K562 (cell line): ENCODE measurements around the gene ADGRB2. TPM values are rescaled to one million over a fixed set of nuclear protein-coding genes. Genes with fewer than 3 reads are reported as not detected.

Experiments
- DEAF1 ChIP-seq: fragments of 450-650 bp; formaldehyde crosslinking; IDR thresholded peaks from 2 replicates; pipeline ENCODE4 v1.4.0; 2020; ENCODE audit warnings: mild to moderate bottlenecking, moderate library complexity
- PHF8 ChIP-seq: fragments of 200-600 bp; sonication (generic); IDR thresholded peaks from 2 replicates; pipeline ENCODE4 v1.6.1; 2012; ENCODE audit warnings: mixed run types, mild to moderate bottlenecking, inconsistent platforms, low read length, moderate library complexity, borderline replicate concordance
- RREB1 ChIP-seq: fragments of 250-450 bp; sonication (Bioruptor Pico); IDR thresholded peaks from 2 replicates; pipeline ENCODE4 v1.4.0; 2020
- ZNF584 ChIP-seq: fragments of 200-800 bp; sonication (Bioruptor generic); IDR thresholded peaks from 2 replicates; pipeline ENCODE4 v1.6.1; 2016; ENCODE audit warnings: low read depth, mild to moderate bottlenecking, missing genetic modification characterization, missing compliant biosample characterization
- polyA plus RNA-seq, 8 experiments: library from polyadenylated mRNA; depleted of rRNA in 4 of 8; stranded (reverse) in 5 of 8; unstranded in 3 of 8; fragments of >200 nt; fragmentation: Nextera tagmentation in 2 of 8; fragmentation: Illumina TruSeq in 1 of 8; extraction: Ambion mirVana in 2 of 8; extraction: Trizol in 1 of 8; gene quantifications; 2 replicates each; pipeline versions ENCODE4 v1.2.1 to v1.2.3, GENCODE V29; 2011 to 2014; ENCODE audit warnings: inconsistent platforms in 1 of 8, missing spikeins in 1 of 8
- total RNA-seq, 7 experiments: library from RNA; depleted of rRNA in 6 of 7; stranded (reverse); fragments of >200 nt in 6 of 7; fragmentation: Illumina TruSeq in 2 of 7; extraction: Trizol in 2 of 7; gene quantifications; 2 replicates each; pipeline versions ENCODE4 v1.2.1 to v1.2.3, GENCODE V29; 2011 to 2021; ENCODE audit warnings: low replicate concordance in 1 of 7
- TF ChIP-seq, protein P1 (sequence below): fragments of 450-650 bp; IDR thresholded peaks from 2 replicates; pipeline ENCODE4 v1.7.0; 2016; ENCODE audit warnings: borderline replicate concordance

Gene ADGRB2
- total and polyA plus RNA-seq, 9 of the 15 experiments (the other 6 are each of a cell fraction or from before 2014, with no cell fraction given) = 0.04 to 0.23 (median 0.20) TPM; not detected in 2

GRCh38 chr1:31792541-31792940 is 28.4 kb upstream of the ADGRB2 start (continued):
- TF ChIP-seq, protein P1, sequence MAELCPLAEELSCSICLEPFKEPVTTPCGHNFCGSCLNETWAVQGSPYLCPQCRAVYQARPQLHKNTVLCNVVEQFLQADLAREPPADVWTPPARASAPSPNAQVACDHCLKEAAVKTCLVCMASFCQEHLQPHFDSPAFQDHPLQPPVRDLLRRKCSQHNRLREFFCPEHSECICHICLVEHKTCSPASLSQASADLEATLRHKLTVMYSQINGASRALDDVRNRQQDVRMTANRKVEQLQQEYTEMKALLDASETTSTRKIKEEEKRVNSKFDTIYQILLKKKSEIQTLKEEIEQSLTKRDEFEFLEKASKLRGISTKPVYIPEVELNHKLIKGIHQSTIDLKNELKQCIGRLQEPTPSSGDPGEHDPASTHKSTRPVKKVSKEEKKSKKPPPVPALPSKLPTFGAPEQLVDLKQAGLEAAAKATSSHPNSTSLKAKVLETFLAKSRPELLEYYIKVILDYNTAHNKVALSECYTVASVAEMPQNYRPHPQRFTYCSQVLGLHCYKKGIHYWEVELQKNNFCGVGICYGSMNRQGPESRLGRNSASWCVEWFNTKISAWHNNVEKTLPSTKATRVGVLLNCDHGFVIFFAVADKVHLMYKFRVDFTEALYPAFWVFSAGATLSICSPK = no peak
- TF ChIP-seq DEAF1 (no peak), PHF8 (no peak), RREB1 (CRISPR knock-in tag) (no peak), ZNF584 (no peak)
